ENCODE measurements around the gene TIMM9.
"Not testable (repeated sequence)": the region's sequence is repeated elsewhere in the genome, so short reads cannot be mapped to it uniquely, and the experiment has no call there.

The TIMM9 gene, protein sequence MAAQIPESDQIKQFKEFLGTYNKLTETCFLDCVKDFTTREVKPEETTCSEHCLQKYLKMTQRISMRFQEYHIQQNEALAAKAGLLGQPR

DNA sequence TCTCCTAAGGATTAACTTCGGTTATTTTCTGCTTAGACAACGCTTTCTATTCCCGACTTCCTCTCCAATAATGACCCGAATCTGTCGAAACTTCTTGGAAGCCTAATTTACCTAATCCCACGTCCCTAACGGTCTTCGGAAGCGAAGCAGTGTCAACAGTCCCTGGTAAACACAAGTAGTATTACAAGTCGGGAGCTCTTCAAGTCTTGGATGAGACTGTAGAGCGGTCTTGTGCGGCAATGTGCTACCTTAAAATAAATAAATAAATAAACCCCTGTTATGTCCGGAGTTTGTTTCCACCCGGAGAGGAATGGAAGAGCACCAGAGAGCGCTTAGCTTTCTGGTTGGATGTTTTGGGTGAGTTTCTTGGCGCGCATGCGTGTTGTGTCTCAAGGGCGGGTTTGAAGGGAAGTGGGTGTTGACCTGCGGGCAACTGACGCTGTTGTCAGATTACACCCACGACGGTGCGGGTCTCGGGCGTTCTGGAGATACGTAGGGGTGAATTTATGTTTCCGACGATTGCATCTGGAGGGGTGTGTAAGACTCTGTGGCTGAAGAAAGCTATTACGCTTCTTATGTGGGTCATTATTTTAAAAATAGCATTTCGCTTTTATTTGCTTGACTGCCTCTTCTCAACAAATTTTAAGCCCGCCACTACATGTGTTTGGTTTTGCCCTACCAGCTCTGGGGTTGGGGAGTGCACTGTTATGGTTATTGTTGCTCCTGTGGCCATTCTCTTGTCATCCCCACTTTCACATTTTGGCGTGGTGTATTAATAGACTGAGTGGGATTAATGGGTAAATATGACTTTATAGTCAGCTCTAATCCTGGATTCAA lies at the start of gene TIMM9, which contains the start of gene KIAA0586:
Gene TIMM9, minus strand, starts transcription at position 251 of the 837 bp plus-strand sequence. CDS start 15,586 bp downstream, outside the sequence.
Gene KIAA0586, plus strand, starts transcription at position 439 of the 837 bp plus-strand sequence. CDS start 546 bp downstream, outside the sequence.
- peak; percentile 91 for DNase-seq

DNA sequence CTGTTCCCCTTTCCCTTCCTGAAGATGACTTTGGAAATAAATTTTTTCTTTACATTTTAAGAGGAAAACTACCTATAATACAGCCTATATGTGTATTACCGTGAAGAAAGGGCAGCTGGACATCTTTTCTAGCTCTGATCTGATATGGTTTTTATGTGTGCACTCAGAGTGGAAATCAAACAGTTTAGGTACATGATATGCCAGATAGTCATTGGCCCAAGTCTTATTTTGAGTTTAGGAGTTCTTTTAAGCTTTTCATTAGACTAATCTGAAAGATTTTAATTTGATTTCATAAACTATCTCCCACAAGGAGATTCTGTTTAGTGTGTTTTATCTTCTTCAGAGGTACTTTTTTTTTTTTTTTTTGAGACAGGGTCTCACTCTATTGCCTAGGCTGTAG lies 49.0 kb upstream of the TIMM9 start:
- no peak for DNase-seq

DNA sequence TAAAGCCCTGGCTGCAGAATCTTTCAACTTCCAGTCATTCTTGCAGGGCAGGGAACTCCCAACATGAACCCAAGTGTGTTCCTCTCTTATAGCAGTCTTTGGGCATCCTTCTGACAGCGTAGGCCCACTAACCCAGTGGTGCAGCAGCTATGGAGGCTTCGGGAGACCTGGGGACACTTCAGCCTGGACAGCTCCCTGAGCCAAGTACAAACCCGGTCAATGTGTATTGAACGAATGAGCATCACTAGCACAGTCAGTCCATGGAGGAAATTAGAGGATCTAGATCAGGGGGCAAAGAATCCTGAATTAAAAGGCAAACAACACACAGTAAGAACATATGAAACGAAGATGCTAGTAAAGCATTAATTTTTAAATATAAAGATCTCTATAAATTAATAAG lies 42.0 kb upstream of the TIMM9 start:
- no peak for DNase-seq

DNA sequence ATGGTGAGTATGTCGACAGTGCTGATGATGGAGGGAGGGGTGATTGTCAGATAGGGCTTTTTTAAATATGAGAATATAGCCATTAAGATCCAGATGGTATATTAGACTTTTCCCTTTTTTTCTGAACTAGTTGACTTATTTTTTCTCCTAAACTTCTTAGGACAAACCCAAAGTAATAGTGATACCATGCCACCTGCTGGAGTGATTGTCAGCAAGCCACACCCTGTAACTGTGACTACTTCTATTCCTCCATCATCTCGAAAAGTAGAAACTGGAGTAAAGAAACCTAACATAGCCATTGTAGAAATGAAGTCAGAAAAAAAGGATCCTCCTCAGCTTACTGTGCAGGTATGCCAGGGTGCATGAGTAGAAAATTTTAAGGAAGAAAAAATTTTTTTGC lies 40.2 kb upstream of the TIMM9 start:
- no peak for DNase-seq

DNA sequence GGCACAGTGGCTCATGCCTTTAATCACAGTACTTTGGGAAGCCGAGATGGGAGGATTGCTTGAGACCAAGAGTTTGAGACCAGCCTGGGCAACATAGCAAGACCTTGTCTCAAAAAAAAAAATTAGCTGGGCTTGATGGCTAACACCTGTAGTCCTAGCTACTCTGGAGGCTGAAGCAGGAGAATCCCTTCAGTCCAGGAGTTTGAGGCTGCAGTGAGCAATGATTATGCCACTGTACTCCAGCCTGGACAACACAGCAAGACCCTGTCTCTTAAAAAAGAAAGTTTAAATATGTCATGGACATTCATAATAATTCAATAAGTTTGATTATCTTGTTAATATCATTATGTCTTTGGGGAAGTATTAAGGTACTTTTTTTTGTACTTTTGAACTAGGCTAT lies 39.1 kb upstream of the TIMM9 start:
- no peak for DNase-seq

DNA sequence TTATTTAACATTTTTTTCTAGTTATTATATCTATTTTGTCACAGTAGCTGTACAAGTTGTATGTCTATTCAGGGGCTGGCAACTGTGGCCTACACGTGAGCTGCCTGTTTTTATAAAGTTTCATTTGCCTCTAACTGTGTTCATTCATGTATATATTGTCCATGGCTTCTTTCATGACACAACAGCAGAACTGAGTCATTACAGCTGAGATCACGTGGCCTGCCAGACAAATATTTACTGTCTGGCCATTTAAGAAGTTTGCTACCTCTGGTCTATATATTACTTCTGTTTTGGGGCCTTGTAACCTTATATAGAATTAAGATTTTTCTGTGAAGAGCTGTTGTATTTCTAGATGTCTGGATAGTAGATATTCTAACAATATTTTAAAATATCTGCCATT lies 38.1 kb upstream of the TIMM9 start:
- DNase-seq, result no peak

DNA sequence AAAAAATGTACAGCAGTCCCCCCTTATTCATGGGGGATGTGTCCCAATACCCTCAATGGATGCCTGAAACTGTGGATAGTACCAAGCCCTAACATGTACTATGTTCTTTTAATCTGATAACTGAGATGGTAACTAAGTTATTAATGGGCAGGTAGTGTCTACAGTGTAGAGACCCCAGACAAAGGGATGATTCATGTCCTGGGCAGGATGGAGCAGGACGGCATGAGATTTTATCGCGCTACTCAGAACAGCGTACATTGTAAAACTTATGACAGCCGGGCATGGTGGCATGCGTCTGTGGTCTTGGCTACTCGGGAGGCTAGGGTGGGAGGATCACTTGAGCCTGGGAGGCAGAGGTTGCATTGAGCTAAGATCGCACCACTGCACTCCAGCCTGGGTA lies 37.3 kb upstream of the TIMM9 start:
- no peak for DNase-seq

DNA sequence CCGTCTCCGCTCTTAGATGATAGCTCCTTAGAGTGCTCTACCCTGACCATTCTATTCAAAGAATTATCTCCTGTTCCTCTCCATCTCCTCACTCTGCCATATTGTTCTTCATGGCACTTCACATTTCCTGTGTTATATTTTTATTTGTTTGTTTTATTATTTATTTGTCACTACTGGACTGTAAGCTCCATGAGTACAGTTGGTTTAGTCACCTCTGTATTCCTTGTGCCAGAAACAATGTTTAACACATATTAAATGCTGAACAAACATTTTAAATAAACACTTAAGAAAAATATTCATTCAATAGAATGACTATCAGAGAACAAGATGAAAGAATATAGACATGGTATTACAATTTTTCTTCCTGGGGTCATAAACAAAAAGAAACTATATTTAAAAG lies 35.8 kb upstream of the TIMM9 start:
- DNase-seq, result no peak

DNA sequence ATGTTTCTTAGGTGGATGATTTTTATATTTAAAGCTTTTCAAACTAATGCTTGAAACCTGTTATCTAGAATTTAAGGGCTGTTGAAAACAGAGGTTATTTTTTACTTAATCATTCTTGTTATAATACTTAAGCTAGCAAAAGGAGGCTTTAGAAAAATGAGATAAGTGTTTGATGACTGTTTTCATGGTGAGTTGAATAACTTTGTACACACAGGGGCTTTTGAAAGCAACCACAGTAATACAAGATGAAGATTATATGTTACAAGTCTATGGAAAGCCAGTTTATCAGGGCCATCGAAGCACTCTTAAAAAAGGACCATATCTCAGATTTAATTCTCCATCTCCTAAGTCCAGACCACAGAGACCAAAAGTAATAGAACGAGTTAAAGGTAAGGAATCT lies 33.4 kb upstream of the TIMM9 start:
- no peak for DNase-seq

DNA sequence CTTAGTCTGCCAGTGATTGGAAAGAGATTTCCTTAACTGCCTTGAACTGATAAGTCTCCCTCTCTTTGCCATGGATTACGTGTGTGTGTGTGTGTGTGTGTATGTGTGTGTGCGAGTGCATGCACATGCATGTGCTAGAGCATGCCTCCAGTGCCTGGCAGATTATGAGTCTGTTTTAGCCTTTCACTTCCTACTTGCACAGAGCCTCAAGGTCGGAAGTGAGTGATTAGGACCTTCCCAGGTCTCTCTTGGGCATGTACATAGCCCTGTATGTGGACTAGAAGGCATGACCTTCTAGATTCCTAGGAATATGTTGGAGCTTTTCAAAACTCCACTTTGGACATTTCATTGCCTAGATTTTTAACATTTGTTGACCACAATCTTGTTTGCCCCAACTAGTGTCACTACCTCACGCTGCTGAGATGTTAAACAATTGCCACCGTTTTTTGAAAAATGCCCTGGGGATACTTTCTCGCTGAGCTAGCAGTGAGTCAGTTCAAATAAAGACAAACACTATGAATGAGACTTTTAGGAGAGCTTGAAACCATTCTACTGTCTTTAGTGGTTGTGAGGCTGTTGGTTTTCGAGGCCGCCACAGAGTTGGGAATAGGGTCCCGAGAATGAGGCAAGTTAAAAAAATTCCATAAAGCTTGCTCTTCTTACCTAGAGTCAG lies 28.4 kb upstream of the TIMM9 start:
- no peak for DNase-seq

DNA sequence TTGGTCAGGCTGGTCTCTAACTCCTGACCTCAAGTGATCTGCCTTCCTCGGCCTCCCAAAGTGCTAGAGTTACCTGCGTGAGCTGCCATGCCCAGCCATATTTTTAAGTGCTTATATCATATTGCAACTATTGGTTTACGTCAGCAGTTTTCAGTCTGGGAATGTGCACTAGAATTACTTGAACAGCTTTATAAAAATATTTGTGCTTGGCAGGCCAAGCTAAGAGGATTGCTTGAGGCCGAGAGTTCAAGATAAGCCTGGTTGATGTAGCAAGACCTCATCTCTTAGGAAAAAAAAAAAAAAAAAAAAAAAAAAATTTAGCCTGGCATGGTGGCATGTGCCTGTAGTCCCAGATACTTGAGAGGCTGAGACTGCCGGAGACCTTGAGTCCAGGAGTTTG lies 17.3 kb upstream of the TIMM9 start:
- DNase-seq, result no peak

DNA sequence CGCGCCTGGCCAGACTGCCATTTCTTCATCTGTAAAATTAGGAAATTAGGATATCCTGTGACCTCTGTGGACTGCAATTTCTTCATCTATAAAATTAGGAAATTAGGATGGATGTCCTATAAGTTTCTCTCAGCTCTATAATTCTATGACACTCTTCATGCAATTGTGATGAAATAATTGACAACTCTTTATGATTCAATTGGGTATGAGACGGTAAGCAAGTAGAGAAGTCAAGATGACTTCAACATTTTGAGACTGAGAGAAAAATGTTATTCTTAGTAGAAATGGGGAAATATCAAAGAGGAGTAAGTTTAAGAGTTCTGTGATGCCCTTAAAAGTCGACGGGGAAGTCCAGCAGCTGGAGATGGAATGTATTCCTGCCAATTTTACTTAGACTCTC lies 12.1 kb upstream of the TIMM9 start:
- DNase-seq, result no peak

DNA sequence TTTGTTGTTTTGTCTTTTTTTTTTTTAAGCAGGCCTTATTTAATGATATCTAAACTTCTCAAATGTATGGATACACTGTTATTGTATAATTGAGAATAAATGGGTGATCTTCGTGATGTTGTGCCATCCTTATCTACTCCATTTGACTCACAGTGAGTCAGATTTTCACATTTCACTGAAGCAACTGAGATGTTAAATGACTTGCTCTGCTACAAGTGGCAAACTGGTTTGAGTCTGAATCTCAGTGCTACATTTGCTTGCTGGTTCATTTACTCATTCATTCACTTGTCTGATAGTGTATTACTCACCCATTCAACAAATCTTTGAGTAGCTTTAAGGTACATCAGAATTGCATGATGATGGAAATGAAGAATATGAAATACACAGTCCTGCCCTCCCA lies 2.8 kb upstream of the TIMM9 start:
- no peak for DNase-seq

DNA sequence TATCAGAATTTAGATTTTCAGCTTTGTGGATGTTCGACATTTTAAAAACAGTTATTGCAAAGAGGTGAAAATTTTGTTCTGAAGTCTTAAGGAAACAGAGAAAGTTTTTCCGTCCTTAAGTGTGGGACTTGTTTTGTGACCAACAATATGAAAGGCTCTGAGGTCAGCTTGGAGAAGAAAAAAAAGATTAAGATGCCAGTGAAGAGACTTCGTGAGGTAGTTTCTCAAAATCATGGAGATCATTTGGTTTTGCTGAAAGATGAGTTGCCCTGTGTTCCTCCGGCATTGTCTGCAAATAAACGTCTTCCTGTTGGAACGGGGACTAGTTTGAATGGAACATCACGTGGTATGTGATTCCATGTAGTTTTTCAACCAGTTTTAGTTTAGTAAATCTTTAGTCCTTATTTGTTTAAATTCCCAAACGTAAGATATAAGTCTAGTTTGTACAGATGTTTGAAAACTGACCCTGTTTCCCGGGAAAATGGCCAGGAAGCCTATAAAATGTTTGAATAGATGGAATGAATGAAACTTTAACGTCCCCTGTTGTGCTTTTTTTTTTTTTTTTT lies 870 bp upstream of the TIMM9 start:
- no peak for DNase-seq

DNA sequence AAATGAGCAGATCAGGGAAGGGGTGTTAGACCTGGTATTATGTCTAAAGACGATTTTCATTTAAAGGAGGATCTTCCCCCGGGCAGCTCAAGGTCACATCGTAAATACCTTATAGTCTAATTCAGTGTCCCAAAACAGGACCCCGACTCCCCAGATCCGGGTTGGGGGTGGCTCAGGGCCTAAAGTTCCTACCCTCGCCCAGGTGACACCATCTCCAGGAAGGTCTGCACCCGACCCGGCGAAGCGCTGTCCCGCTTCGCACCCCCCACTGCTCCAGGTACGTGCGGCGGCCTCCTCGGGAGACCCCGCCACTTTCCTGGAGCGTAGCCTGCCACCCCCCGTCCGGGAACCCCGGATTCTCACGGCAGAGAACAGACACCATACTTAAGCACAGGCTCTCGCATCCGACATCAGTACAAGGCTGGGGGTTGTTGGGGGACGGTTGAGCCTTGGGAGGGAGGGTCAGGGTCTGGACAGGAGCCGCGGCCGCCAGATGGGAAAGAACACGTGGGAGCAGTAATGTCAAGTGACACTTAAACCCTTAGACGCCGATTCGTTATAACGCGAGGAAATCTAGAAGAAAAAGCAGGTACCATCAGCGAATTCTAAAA lies 556 bp downstream of the TIMM9 start:
- peak; percentile 44 for DNase-seq

DNA sequence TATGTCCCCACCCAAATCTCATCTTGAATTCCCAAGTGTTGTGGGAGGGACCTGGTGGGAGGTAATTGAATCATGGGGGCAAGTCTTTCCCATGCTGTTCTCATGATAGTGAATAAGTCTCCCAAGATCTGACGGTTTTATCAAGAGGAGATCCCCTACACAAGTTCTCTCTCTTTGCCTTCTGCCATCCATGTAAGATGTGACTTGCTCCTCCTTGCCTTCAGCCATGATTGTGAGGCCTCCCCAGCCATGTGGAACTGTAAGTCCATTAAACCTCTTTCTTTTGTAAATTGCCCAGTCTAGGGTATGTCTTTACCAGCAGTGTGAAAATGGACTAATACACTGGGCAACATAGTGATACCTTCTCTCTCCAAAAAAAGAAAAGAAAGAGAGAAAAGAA lies 10.4 kb downstream of the TIMM9 start:
- DNase-seq, result not testable (repeated sequence)

DNA sequence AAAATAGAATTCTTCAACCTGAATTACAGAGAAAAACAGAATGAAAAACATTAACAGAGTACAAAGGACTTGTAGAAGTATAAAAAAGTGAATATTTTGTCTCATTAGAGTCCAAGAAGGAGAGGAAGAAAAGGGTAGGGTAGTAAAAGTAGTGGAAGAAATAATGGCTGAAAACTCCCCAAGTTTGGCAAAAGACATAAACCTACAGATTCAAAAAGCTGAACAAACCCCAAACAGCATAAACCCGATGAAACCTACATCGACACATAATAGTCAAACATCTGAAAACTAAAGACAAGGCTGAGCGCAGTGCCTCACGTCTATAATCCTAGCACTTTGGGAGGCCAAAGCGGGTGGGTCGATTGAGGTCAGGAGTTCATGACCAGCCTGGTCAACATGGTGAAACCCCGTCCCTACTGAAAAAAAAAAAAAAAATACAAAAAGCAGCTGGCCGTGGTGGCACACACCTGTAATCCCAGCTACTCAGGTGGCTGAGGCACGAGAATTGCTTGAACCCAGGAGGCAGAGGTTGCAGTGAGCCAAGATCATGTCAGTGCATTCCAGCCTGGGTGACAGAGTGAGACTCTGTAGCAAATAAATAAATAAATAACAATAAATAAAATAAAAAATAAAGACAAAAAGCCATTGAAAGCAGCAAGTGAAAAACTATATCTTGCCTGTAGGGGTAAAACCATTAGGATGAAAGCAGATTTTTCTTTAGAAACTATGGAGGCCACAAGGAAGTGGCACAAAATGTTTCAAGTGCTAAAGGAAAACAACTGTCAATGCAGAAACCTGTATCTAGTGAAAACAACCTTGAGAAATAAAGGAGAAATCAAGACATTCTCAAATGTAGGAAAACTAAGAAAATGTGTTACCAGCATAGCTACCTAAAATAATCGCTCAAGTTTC lies 11.4 kb downstream of the TIMM9 start:
- DNase-seq, result no peak

DNA sequence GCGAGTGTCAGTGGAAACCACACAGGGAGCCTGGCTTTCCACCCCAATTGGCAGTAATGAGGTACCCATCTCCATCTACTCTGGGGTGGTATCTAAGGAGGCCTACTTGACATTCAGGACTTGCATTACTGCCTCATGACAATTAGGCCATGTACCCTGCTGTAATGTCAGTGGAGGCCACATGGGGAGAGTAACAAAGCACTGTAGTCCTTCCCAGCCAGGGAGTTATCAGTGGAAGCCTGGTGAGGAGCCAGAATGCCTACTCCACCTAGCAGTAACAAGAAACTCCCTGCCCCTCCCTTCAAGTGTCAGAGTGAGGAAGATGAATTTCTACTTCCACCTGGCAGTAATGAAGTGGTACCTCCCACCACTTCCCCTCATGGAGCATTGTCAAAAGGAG lies 12.5 kb downstream of the TIMM9 start:
- DNase-seq, result no peak

DNA sequence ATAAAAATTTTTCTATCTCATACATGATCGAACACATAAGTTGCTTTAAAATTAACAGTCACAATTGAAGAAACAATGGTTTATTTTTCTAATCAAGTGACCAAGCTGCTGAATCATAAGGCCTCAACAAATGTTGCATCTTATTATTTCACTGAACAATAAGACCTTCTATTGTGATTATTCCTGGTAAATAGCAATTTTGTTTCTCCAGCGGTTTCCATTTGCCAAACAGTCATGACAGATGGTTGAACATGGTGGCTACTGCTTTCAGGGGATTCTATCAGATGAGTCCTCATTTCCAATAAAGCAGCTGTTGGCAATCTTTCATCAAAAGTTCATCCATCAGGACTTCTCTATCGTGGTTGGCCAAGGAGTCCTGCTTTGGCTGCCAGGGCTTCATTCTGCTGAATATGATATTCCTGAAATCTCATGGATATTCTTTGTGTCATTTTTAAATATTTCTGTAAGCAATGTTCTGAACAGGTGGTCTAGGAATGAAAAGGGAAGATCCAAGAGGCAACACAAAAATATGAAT lies 18.6 kb downstream of the TIMM9 start:
- no peak for DNase-seq

DNA sequence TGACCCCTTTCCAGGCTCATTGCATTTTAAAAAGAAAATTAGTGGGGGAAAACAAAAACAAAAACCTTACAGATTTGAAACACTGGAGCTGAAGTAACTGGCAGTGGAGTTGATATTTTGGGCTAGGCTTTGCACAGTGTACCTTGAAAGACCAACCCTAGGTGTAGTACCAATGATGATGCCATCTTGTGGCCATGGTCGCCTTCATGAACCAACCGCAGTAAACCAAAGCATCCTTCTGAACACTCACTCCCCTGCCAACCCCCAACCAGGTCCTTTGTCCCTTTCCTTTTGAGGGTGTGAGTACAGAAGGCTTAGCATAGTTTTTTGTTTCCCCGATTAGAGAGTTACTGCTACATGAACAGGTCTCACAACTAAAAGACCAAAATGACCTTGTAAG lies 25.7 kb downstream of the TIMM9 start:
- no peak for DNase-seq

DNA sequence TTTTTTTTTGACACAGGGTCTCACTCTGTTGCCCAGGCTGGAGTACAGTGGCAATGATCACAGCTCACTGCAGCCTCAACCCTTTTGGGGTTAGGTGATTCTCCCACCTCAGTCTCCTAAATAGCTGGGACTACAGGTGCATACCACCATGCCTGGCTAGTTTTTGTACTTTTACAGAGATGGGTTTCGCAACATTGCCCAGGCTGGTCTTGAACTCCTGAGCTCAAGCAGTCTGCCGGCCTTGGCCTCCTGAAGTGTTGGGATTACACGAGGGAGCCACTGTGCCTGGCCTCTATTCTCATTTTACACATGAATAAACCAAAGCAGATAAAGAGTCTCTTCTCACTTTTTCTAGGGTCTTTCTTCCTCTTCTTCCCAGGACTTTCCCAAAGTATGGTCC lies 28.4 kb downstream of the TIMM9 start:
- no peak for DNase-seq

DNA sequence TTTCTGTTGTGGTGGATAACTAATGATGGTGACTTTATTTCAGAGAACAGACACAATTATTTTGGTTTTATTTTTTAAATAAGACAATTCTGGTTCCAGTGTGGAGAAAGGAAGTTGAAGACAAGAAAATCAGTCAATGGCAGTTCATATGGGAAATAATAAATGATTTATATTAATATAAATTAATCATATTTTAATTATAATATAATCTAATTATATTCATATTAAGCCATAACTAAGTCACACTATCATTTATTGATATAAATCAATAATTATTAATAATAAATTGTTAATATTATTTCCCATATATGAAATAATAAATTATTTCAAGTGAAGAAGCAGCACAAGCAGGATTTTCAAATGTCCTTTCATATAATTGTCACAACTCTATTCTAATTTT lies 28.8 kb downstream of the TIMM9 start:
- DNase-seq, result no peak

Measured in NCI-H2081 treated with DMSO at 0.1 percent for 48 hours (cell line).